ENCODE results near the gene MANF. TPM values are rescaled to one million over a fixed set of nuclear protein-coding genes. Genes with fewer than 3 reads are reported as not detected.

The MANF gene
- total and polyA plus RNA-seq, 2 of the 13 experiments (the other 11 are each of a cell fraction or from before 2014, with no cell fraction given): 55.4 to 269 TPM

DNA sequence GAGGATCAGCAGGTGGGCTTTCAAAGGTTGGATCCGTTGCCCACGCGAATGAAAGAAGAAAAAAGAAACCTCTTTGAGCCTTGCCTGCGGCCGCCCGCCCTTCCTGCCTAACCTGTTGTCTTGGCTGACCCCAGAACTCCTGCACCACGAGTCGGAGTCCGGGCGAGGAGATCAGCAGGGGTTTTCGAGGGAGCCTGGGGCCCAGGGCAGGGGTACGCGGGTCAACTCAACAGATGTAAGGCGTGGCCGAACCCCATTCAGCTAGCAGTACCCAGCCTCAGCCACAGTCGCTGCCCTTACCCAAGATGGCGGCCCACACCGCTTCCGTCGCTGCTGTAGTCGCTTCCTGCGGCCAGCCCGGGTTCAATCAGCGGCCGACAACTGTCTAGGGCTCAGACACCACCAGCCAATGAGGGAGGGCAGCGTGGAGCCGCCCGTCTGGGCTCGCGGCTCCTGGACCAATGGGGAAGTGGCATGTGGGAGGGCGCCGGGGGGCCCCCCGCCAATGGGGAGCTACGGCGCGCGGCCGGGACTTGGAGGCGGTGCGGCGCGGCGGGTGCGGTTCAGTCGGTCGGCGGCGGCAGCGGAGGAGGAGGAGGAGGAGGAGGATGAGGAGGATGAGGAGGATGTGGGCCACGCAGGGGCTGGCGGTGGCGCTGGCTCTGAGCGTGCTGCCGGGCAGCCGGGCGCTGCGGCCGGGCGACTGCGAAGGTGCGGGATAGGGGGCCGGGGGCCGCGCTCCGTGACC, at the start of gene MANF (continued):
- TF ChIP-seq, protein P1, sequence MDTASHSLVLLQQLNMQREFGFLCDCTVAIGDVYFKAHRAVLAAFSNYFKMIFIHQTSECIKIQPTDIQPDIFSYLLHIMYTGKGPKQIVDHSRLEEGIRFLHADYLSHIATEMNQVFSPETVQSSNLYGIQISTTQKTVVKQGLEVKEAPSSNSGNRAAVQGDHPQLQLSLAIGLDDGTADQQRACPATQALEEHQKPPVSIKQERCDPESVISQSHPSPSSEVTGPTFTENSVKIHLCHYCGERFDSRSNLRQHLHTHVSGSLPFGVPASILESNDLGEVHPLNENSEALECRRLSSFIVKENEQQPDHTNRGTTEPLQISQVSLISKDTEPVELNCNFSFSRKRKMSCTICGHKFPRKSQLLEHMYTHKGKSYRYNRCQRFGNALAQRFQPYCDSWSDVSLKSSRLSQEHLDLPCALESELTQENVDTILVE (CRISPR knock-in tag; IDR thresholded peaks at IDR 0.05): peak; percentile 45; the same call in 1 of the 2 replicates
- TF ChIP-seq HOMEZ (CRISPR knock-in tag; IDR thresholded peaks at IDR 0.05; ENCODE audit: low read depth): no peak; the same call in 1 of the 2 replicates
- TF ChIP-seq ZBTB43 (CRISPR knock-in tag; conservative IDR thresholded peaks at IDR 0.05): no peak; the same call in 1 of the 2 replicates
- TF ChIP-seq ZNF788 (CRISPR knock-in tag; IDR thresholded peaks at IDR 0.05; ENCODE audit: borderline replicate concordance): peak; percentile 82; the same call in 1 of the 2 replicates
- TF ChIP-seq REL (CRISPR knock-in tag; conservative IDR thresholded peaks at IDR 0.05): no peak
- TF ChIP-seq, protein P2, sequence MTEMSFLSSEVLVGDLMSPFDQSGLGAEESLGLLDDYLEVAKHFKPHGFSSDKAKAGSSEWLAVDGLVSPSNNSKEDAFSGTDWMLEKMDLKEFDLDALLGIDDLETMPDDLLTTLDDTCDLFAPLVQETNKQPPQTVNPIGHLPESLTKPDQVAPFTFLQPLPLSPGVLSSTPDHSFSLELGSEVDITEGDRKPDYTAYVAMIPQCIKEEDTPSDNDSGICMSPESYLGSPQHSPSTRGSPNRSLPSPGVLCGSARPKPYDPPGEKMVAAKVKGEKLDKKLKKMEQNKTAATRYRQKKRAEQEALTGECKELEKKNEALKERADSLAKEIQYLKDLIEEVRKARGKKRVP (CRISPR knock-in tag; IDR thresholded peaks at IDR 0.05): peak in 1 of 2 experiments; percentile 40; a peak in 1 of 4 replicates
- TF ChIP-seq MEF2D (CRISPR knock-in tag; IDR thresholded peaks at IDR 0.05): peak; percentile 83; the same call in 1 of the 2 replicates
- no peak for TF ChIP-seq ZNF772 (CRISPR knock-in tag; IDR thresholded peaks at IDR 0.05)
- TF ChIP-seq MLXIP (CRISPR knock-in tag; IDR thresholded peaks at IDR 0.05; ENCODE audit: borderline replicate concordance): no peak
- TF ChIP-seq MTF1 (CRISPR knock-in tag; IDR thresholded peaks at IDR 0.05): no peak; the same call in 1 of the 2 replicates
- peak; percentile 85; the same call in 1 of the 2 replicates for TF ChIP-seq ZBTB10 (CRISPR knock-in tag; IDR thresholded peaks at IDR 0.05; ENCODE audit: borderline replicate concordance)
- TF ChIP-seq GABPA (IDR thresholded peaks at IDR 0.05; ENCODE audit: low read depth, low read length): no peak
- peak; percentile 96 for TF ChIP-seq GABPA (CRISPR knock-in tag; IDR thresholded peaks at IDR 0.05; ENCODE audit: low read depth)
- TF ChIP-seq, protein P3, sequence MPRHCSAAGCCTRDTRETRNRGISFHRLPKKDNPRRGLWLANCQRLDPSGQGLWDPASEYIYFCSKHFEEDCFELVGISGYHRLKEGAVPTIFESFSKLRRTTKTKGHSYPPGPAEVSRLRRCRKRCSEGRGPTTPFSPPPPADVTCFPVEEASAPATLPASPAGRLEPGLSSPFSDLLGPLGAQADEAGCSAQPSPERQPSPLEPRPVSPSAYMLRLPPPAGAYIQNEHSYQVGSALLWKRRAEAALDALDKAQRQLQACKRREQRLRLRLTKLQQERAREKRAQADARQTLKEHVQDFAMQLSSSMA (CRISPR knock-in tag; IDR thresholded peaks at IDR 0.05): peak; percentile 59; the same call in 1 of the 2 replicates
- TF ChIP-seq FOXP1 (IDR thresholded peaks at IDR 0.05): no peak
- no peak for TF ChIP-seq FOXP1 (CRISPR knock-in tag; IDR thresholded peaks at IDR 0.05)
- TF ChIP-seq KLF16 (CRISPR knock-in tag; IDR thresholded peaks at IDR 0.05): no peak

Measured in HepG2 (cell line).